ENCODE measurements around the gene WNT3A. TPM values are rescaled to one million over a fixed set of nuclear protein-coding genes. Genes with fewer than 3 reads are reported as not detected.

Gene WNT3A
- total RNA-seq, 1 donor from 2014 or later, result not detected

DNA sequence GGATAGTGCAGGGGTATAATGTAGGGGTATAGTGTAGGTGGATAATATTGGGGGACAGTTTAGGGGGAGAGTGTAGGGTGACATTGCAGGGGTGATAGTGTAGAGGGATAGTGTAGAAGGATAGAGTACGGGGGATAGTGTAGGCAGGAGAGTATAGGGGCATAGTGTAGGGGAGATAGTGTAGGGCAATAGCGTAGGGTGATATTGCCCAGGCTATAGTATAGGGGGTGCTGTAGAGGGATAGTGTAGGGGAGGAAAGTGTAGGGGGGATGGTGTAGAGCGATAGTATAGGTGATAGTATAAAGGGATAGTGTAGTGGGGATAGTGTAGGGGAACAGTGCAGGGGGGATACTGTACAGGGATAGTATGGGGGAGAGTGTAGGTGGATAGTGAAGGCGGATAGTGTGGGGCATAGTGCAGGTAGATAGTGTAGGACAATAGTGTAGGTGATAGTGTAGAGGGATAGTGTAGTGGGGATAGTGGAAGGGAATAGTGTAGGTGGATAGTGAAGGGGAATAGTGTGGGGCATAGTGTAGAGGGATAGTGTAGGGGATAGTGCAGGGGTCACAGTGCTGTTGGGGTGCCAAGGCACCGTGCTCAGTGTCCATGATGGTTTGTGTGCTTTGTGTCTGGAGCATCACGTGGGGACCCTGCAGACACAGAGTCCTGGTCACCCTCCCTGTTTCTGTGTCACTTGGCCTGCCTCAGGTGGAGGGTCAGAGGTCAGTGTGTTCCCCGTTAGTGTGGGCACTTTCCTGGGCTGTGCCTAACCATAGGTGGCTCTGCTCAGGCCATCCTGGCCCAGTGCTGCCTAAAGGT lies 65.2 kb downstream of the WNT3A start:
- Mint-ChIP-seq H3K36me3 (ENCODE audit: low read depth) (no peaks in the 10 kb centered on the region), H3K9me3 (ENCODE audit: low read depth) (no peaks in the 10 kb centered on the region), H3K4me1 (ENCODE audit: low read depth) (no peaks in the 10 kb centered on the region), H3K4me3 (ENCODE audit: unreplicated experiment) (no peak overlapping the region), H3K27ac (ENCODE audit: unreplicated experiment) (no peak overlapping the region), H3K27me3 (ENCODE audit: low read depth) (peaks cover 4% of the 10 kb centered on the region)
- no peak for DNase-seq (ENCODE audit: low spot score)
- no peak for TF ChIP-seq CTCF (IDR thresholded peaks at IDR 0.05)

- Mint-ChIP-seq H3K27me3 (ENCODE audit: low read depth) (no peaks in the 10 kb centered on the region), H3K9me3 (ENCODE audit: low read depth) (no peaks in the 10 kb centered on the region), H3K27ac (ENCODE audit: unreplicated experiment) (no peak overlapping the region), H3K36me3 (ENCODE audit: low read depth) (no peaks in the 10 kb centered on the region), H3K4me1 (ENCODE audit: low read depth) (no peaks in the 10 kb centered on the region), H3K4me3 (ENCODE audit: unreplicated experiment) (no peak overlapping the region)
- no peak for TF ChIP-seq CTCF (IDR thresholded peaks at IDR 0.05)
- no peak for DNase-seq (ENCODE audit: low spot score)
Observed at GRCh38 chr1:228072658-228073043, 65.9 kb downstream of the WNT3A start.

DNA sequence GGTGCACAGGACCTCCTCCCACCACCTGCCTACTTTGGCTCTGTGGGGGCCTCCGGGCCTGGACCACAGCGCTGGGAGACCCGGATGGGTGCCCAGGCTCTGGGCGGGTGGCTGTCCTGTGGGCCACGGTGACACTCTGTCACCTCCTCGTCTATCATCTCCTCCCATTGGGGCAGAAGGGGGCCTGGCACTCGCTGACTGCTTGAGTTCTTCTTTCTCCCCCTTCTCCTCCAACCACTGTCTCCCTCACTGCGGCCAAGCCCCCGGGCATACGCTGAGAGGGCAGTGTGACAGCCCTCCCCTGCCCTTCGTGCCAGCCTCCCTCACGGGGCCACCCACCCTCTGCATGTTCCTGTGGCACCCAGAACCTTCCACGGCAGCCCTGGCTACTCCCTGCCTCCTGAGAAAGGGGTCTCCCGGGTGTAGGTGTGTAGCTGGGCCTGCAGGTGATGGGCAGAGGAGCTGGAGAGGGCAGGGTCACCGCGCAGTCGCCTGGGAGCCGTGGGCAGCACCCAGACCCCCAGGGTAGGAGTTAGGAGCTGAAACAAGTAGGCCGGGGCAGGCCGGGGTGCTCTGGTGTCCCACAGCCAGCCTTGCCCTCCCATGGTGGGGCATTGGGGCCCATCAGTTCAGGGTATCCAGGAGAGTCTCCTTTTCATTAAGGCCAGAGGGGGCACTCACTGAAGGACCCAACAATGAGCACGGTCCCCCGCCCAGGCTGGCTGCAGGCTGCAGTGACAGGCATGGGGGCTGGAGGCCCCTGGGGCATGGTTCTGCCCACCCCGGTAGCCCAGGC lies 66.5 kb downstream of the WNT3A start:
- Mint-ChIP-seq H3K9me3 (ENCODE audit: low read depth) (no peaks in the 10 kb centered on the region), H3K4me3 (ENCODE audit: unreplicated experiment) (no peak overlapping the region), H3K36me3 (ENCODE audit: low read depth) (no peaks in the 10 kb centered on the region), H3K4me1 (ENCODE audit: low read depth) (no peaks in the 10 kb centered on the region), H3K27me3 (ENCODE audit: low read depth) (no peaks in the 10 kb centered on the region), H3K27ac (ENCODE audit: unreplicated experiment) (no peak overlapping the region)
- DNase-seq (ENCODE audit: low spot score), result no peak
- no peak for TF ChIP-seq CTCF (IDR thresholded peaks at IDR 0.05)

GRCh38 chr1:228073857-228074545 lies 67.2 kb downstream of the WNT3A start:
- no peaks in the 10 kb centered on the region for H3K9me3 Mint-ChIP-seq (ENCODE audit: low read depth)
- H3K4me1 Mint-ChIP-seq (ENCODE audit: low read depth), result no peaks in the 10 kb centered on the region
- DNase-seq (ENCODE audit: low spot score), result no peak
- H3K27me3 Mint-ChIP-seq (ENCODE audit: low read depth), result no peaks in the 10 kb centered on the region
- H3K4me3 Mint-ChIP-seq (ENCODE audit: unreplicated experiment), result no peak overlapping the region
- TF ChIP-seq CTCF (IDR thresholded peaks at IDR 0.05), result peak; percentile 23
- H3K36me3 Mint-ChIP-seq (ENCODE audit: low read depth), result no peaks in the 10 kb centered on the region
- no peak overlapping the region for H3K27ac Mint-ChIP-seq (ENCODE audit: unreplicated experiment)
